IMR-90 (cell line): ENCODE data around the gene CENPU. TPM values are rescaled to one million over a fixed set of nuclear protein-coding genes. Genes with fewer than 3 reads are reported as not detected.
"Not testable (repeated sequence)": the region's sequence is repeated elsewhere in the genome, so short reads cannot be mapped to it uniquely, and the experiment has no call there.

Experiments
- ATAC-seq: fragments of 200-7000 bp; cut with Tn5 transposase; 2 replicates; pipeline ENCODE4 v1.9.1; 2020; ENCODE audit warnings: low read depth, mild to moderate bottlenecking, moderate library complexity
- BruUV-seq: library from RNA; stranded (reverse); fragments of 400-500 nt; replicated peaks from 2 replicates; lab custom pipeline; 2021; lab: Mats Ljungman, UMichigan
- CTCF ChIA-PET: fragments of 300-600 bp; formaldehyde crosslinking; extraction: SDS; loops from one replicate; lab custom pipeline; 2021; ENCODE audit warnings: antibody characterized with exemption; lab: Yijun Ruan, JAX
- POLR2A ChIA-PET: fragments of 300-600 bp; sonication (Branson Sonifier 250); formaldehyde crosslinking; loops from one replicate; lab custom pipeline; 2022; ENCODE audit warnings: antibody characterized with exemption; ENCODE audit not compliant: unreplicated experiment; lab: Charles Lee
- DNase-seq: peaks from one replicate; pipeline ENCODE4 v3.0.0; 2013
- H2AFZ ChIP-seq: replicated peaks from 2 replicates; pipeline ENCODE3; 2013; ENCODE audit warnings: low read length, mild to moderate bottlenecking; ENCODE audit not compliant: poor library complexity
- H2AK5ac ChIP-seq: 2 replicates; pipeline ENCODE4 v1.6.1; 2013; ENCODE audit warnings: low read depth, low read length, inconsistent platforms
- H2AK9ac ChIP-seq: replicated peaks from 2 replicates; pipeline ENCODE3; 2013; ENCODE audit warnings: mild to moderate bottlenecking, low read depth, low read length, moderate library complexity; ENCODE audit not compliant: poor library complexity
- H2BK120ac ChIP-seq: 2 replicates; pipeline ENCODE4 v1.6.1; 2013; ENCODE audit warnings: low read depth, low read length, inconsistent platforms
- H2BK15ac ChIP-seq: 3 replicates; pipeline ENCODE4 v1.6.1; 2013; ENCODE audit warnings: low read depth, low read length, inconsistent platforms
- H2BK20ac ChIP-seq: 2 replicates; pipeline ENCODE4 v1.6.1; 2013; ENCODE audit warnings: low read depth, mild to moderate bottlenecking, inconsistent platforms, low read length, moderate library complexity
- H2BK5ac ChIP-seq: 2 replicates; pipeline ENCODE4 v1.6.1; 2013; ENCODE audit warnings: mild to moderate bottlenecking, low read depth, low read length, inconsistent platforms; ENCODE audit not compliant: poor library complexity, severe bottlenecking
- H3K14ac ChIP-seq: replicated peaks from 2 replicates; pipeline ENCODE4 v1.6.1; 2013; ENCODE audit warnings: low read depth, low read length, inconsistent platforms
- H3K18ac ChIP-seq: 2 replicates; pipeline ENCODE4 v1.6.1; 2013; ENCODE audit warnings: low read depth, low read length, control low read depth
- H3K23ac ChIP-seq: 2 replicates; pipeline ENCODE4 v1.6.1; 2013; ENCODE audit warnings: low read depth, low read length, inconsistent platforms
- H3K27ac ChIP-seq: 2 replicates; pipeline ENCODE4 v1.5.1; 2013; ENCODE audit warnings: mild to moderate bottlenecking, control low read depth, low read length; ENCODE audit not compliant: insufficient read depth
- H3K27me3 ChIP-seq: 2 replicates; pipeline ENCODE4 v1.6.1; 2013; ENCODE audit warnings: low read length; ENCODE audit not compliant: control insufficient read depth, insufficient read depth
- H3K36me3 ChIP-seq: 2 replicates; pipeline ENCODE4 v1.6.1; 2013; ENCODE audit warnings: low read length, mixed read lengths; ENCODE audit not compliant: control insufficient read depth, insufficient read depth
- H3K4ac ChIP-seq: 2 replicates; pipeline ENCODE4 v1.6.1; 2013; ENCODE audit warnings: low read depth, low read length, inconsistent platforms
- H3K4me1 ChIP-seq: 2 replicates; pipeline ENCODE4 v1.6.1; 2013; ENCODE audit warnings: low read length, mixed read lengths; ENCODE audit not compliant: control insufficient read depth, insufficient read depth
- H3K4me2 ChIP-seq: 2 replicates; pipeline ENCODE4 v1.6.1; 2013; ENCODE audit warnings: low read depth, mild to moderate bottlenecking, control low read depth, low read length, moderate library complexity
- H3K4me3 ChIP-seq: 2 replicates; pipeline ENCODE4 v1.5.1; 2013; ENCODE audit warnings: low read depth, mild to moderate bottlenecking, control low read depth, low read length, moderate library complexity; ENCODE audit not compliant: insufficient read depth
- H3K56ac ChIP-seq: 2 replicates; pipeline ENCODE4 v1.6.1; 2013; ENCODE audit warnings: low read length, inconsistent platforms; ENCODE audit not compliant: insufficient read depth; ENCODE audit errors: extremely low read depth
- H3K79me1 ChIP-seq, 2 experiments: 2 replicates each; pipeline ENCODE4 v1.6.1; 2013; ENCODE audit warnings: low read length in 2 of 2, inconsistent platforms in 1 of 2, low read depth in 1 of 2
- H3K9ac ChIP-seq: 2 replicates; pipeline ENCODE4 v1.6.1; 2013; ENCODE audit warnings: low read depth, low read length, control low read depth
- H3K9me1 ChIP-seq: 2 replicates; pipeline ENCODE4 v1.6.1; 2013; ENCODE audit warnings: low read length, inconsistent platforms; ENCODE audit not compliant: insufficient read depth
- H3K9me3 ChIP-seq: 2 replicates; pipeline ENCODE4 v1.6.1; 2013; ENCODE audit warnings: low read length; ENCODE audit not compliant: control insufficient read depth, insufficient read depth
- H4K20me1 ChIP-seq: 2 replicates; pipeline ENCODE4 v1.6.1; 2013; ENCODE audit warnings: low read length, inconsistent platforms; ENCODE audit not compliant: insufficient read depth
- H4K5ac ChIP-seq: 2 replicates; pipeline ENCODE4 v1.6.1; 2013; ENCODE audit warnings: mild to moderate bottlenecking, low read depth, low read length, control low read depth
- H4K8ac ChIP-seq, 2 experiments: 2 replicates each; pipeline ENCODE4 v1.6.1; 2013; ENCODE audit warnings: low read depth in 2 of 2, low read length in 2 of 2, control low read depth in 1 of 2, inconsistent platforms in 1 of 2
- H4K91ac ChIP-seq: 2 replicates; pipeline ENCODE4 v1.6.1; 2013; ENCODE audit warnings: low read depth, low read length, inconsistent platforms; ENCODE audit not compliant: insufficient read depth
- CEBPB ChIP-seq: IDR thresholded peaks from 2 replicates; pipeline ENCODE4 v1.6.1; 2012; ENCODE audit warnings: low read depth, low read length, improper control_type of control experiment
- ELK1 ChIP-seq: fragments of 150-350 bp; IDR thresholded peaks from 2 replicates; pipeline ENCODE4 v1.6.1; 2016; ENCODE audit warnings: low read depth, mild to moderate bottlenecking, low read length, moderate library complexity, borderline replicate concordance
- RFX5 ChIP-seq: IDR thresholded peaks from 2 replicates; pipeline ENCODE4 v1.8.0; 2012; ENCODE audit warnings: low read depth, mild to moderate bottlenecking, low read length, moderate library complexity
- WGBS, 2 experiments: methylation state at CpG; one replicate each; pipeline versions ENCODE4 v1.1.5 to v1.1.7; 2013; ENCODE audit warnings: missing lambda C conversion rate in 2 of 2; ENCODE audit not compliant: insufficient read length in 1 of 2; ENCODE audit errors: extremely low coverage in 2 of 2; 5-methylcytosine and 5-hydroxymethylcytosine counted together
- dilution Hi-C: fragments of 300-500 bp; cut with HindIII; formaldehyde crosslinking; loops from one replicate; pipeline ENCODE4 v1.14.3; 2018; ENCODE audit warnings: low sequenced_read_pairs; ENCODE audit not compliant: unreplicated experiment
- in situ Hi-C: fragments of 300-500 bp; cut with MboI; formaldehyde crosslinking; loops from 3 replicates; pipeline ENCODE4 v1.14.3; 2019; ENCODE audit warnings: low sequenced_read_pairs, inconsistent platforms, mixed read lengths
- intact Hi-C: fragments of 100-400 bp; cut with micrococcal nuclease; formaldehyde crosslinking; loops from 2 replicates; pipeline ENCODE4 v1.10.0; 2022
- polyA plus RNA-seq, 3 experiments: library from polyadenylated mRNA; depleted of rRNA; stranded (reverse); fragments of >200 nt; gene quantifications; 2 replicates each; pipeline ENCODE4 v1.2.3, GENCODE V29; 2012; ENCODE audit warnings: low replicate concordance in 1 of 3
- total RNA-seq: library from RNA; depleted of rRNA; stranded (reverse); fragments of >200 nt; gene quantifications from 2 replicates; pipeline ENCODE4 v1.2.3, GENCODE V29; 2012

The CENPU gene
- total and polyA plus RNA-seq, 2 of the 4 experiments (the other 2 are of a cell fraction) = 13.6 to 14.6 TPM

- ChIA-PET CTCF (no interaction called here), POLR2A (no interaction called here)
- no peak overlapping the region for H2BK15ac ChIP-seq
- no peaks in the 10 kb centered on the region for H3K4me1 ChIP-seq
- no peaks in the 10 kb centered on the region for H3K27me3 ChIP-seq
- H2AFZ ChIP-seq = no peak overlapping the region
- peaks cover 0 to 2% of the 10 kb centered on the region in 2 experiments; a peak in 1 of 4 replicates for H3K79me1 ChIP-seq
- dilution Hi-C loops = no loop called here
- TF ChIP-seq CEBPB = peak; percentile 55; the same call in 1 of the 2 replicates
- no peak for TF ChIP-seq RFX5
- no peak for TF ChIP-seq ELK1
- peaks cover 5% of the 10 kb centered on the region for H3K36me3 ChIP-seq
- no peak overlapping the region for H4K91ac ChIP-seq
- H3K9me1 ChIP-seq = no peaks in the 10 kb centered on the region
- H2AK5ac ChIP-seq = no peak overlapping the region
- H3K18ac ChIP-seq = no peak overlapping the region
- no peak overlapping the region for H3K4ac ChIP-seq
- H4K8ac ChIP-seq = no peak overlapping the region
- no peaks in the 10 kb centered on the region for H4K20me1 ChIP-seq
- no peak overlapping the region for H3K56ac ChIP-seq
- H3K23ac ChIP-seq = no peak overlapping the region
- in situ Hi-C loops = no loop called here
- H2BK5ac ChIP-seq = no peak overlapping the region
- H3K14ac ChIP-seq = no peak overlapping the region
- intact Hi-C loops = no loop called here
- no peak overlapping the region for H4K5ac ChIP-seq
- H3K4me2 ChIP-seq = no peak overlapping the region
- no peak overlapping the region for H3K9ac ChIP-seq
- H3K27ac ChIP-seq = no peak overlapping the region
- no peaks in the 10 kb centered on the region for H3K9me3 ChIP-seq
- no peak overlapping the region for H2BK20ac ChIP-seq
- no TSS peak for BruUV-seq
- H2BK120ac ChIP-seq = no peak overlapping the region
- H2AK9ac ChIP-seq = no peak overlapping the region
- H3K4me3 ChIP-seq = no peak overlapping the region
- DNase-seq = no peak
- no peak for ATAC-seq
Measured at GRCh38 chr4:184660978-184661377, 72.9 kb downstream of the CENPU start.

GRCh38 chr4:184657820-184658219, 76.1 kb downstream of the CENPU start:
- H3K27ac ChIP-seq, H3K36me3 ChIP-seq, in situ Hi-C loops, H3K56ac ChIP-seq, POLR2A ChIA-PET, H3K23ac ChIP-seq, H4K91ac ChIP-seq, H3K9ac ChIP-seq, H4K5ac ChIP-seq, intact Hi-C loops, H4K20me1 ChIP-seq, H3K4ac ChIP-seq, H4K8ac ChIP-seq, H3K4me2 ChIP-seq, ATAC-seq, H2BK120ac ChIP-seq, DNase-seq, H3K14ac ChIP-seq, H3K9me3 ChIP-seq, H2AFZ ChIP-seq, H3K18ac ChIP-seq, H3K4me3 ChIP-seq, H3K79me1 ChIP-seq, H2AK9ac ChIP-seq, dilution Hi-C loops, H3K27me3 ChIP-seq, BruUV-seq, H2BK20ac ChIP-seq, H2AK5ac ChIP-seq, H3K9me1 ChIP-seq, H3K4me1 ChIP-seq, H2BK5ac ChIP-seq, H2BK15ac ChIP-seq: not testable (repeated sequence)
- CTCF ChIA-PET = interaction anchor here (0.6 kb wide), 1 partner anchor 108 kb away, joined by 3 read pairs; no protein-coding TSS in a partner anchor
- 100% methylated on average over 2 of the region's 9 CpGs; no CpG with 5 or more reads in 1 of the 2 experiments for WGBS, 2 experiments
